GM19351 (cell line): ENCODE data around the gene CEBPZ.
"Not testable (repeated sequence)": the region's sequence is repeated elsewhere in the genome, so short reads cannot be mapped to it uniquely, and the experiment has no call there.

Source experiments
- ATAC-seq: cut with Tn5 transposase; IDR thresholded peaks from one replicate; pipeline ENCODE4 v1.9.1; 2021; ENCODE audit warnings: mild to moderate bottlenecking, moderate library complexity; ENCODE audit not compliant: unreplicated experiment

CEBPZ gene

GRCh38 chr2:37219046-37219445 lies 12.3 kb downstream of the CEBPZ start:
- no peak for ATAC-seq

- no peak for ATAC-seq
Observed at GRCh38 chr2:37215250-37215649, 16.1 kb downstream of the CEBPZ start.

DNA sequence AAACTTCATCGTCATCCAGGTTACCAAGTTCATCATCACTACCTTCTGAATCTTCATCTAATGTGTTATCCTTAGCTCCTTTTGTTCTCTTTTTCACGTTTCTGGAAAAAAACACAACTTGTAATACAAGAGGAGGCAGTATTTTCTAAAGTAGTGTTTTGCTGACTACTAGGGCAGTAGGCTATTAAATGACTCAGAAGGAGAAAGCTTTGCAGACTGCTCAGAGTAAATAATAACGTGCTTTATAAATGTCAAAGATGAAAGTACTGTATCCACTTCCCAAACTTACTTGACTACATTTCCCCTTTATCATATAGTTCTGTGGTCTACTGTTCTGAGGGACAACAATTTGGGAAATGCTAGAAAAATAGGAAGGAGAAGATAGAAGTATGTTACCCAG lies 19.5 kb downstream of the CEBPZ start:
- no peak for ATAC-seq

DNA sequence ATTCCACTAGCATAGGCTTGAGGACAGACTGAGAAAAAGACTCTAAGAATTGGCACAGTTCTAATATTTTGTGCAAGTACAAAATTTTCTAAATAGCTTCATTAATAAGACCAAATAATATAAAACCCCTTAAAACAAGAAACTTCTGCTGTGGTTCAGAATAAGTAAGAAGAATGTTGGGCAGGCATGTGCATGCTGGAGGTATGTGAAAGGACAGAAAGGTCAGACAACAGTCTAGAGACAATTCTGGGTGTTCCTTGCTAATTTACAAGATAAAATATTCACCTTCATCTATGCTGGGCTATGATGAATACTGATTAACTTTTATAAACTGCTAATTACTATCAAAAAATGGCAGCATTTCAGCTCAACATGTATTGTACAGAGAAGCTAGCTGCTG lies 20.2 kb downstream of the CEBPZ start:
- no peak for ATAC-seq

DNA sequence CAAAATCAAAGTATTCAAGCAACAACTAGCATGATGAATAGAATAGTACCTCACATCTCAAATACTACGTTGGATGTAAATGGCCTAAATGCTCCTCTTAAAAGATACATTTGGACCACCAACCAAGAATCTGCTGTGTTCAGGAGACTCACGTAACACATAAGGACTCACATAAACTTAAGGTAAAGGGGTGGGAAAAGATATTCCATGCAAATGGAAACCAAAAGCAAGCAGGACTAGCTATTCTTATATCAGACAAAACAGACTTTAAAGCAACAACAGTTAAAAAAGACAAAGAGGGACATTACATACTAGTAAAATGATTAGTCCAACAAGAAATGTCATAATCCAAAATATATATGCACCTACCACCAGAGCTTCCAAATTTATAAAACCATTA lies 24.6 kb downstream of the CEBPZ start:
- not testable (repeated sequence) for ATAC-seq

DNA sequence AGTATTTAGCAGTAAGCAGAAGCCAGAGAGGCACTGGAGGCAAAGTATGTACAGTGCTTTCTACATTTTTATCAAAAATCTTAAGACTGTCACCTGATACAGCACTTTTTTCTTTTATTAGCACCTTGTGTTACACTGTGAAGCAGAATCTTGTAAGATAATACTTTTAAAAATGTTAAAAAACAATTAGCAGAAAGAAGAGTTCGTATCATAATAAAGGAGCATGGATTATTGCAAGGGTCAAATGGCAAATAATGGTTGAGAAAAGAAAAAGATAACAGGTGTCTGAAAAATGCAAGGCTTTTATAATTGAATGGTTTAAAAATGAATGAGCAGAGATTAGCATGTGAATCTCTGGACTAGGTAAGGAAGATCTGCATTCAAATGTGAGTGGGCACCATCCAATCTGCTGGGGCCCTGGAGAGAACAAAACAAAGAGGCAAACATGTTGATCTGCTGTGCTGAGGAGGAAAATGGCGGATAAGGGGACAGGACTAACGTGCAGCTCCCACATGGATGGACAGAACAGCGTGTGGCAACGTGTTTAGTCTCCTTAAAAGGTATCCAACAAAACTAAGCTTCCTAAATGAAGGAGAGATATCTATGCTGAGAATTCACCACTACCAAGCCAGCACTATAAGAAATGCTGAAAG lies 25.6 kb downstream of the CEBPZ start:
- ATAC-seq, result no peak

GRCh38 chr2:37205071-37205661 lies 26.2 kb downstream of the CEBPZ start:
- ATAC-seq, result not testable (repeated sequence)

GRCh38 chr2:37203708-37204107 lies 27.7 kb downstream of the CEBPZ start:
- ATAC-seq, result no peak

DNA sequence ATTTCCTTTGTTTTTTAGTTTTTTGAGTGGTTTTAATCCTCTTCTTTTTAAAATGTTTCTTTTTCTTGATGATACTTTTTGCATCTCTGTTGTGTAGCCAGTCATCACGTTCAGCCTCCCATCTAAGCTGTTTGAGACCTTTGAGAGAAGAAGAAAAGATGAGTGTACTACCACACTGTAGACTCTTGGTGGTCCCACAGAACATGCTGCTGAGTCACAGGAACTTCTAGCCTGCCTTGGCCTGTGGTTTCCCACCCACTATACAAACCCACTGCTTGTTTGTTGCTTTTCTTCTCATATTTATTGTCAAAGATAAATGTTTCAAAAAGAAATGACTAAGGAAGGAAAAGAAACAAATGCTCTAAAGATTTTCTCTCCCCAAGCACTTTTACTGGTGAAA lies 29.6 kb downstream of the CEBPZ start:
- no peak for ATAC-seq

- ATAC-seq, result no peak
Observed at GRCh38 chr2:37201208-37201607, 30.2 kb downstream of the CEBPZ start.

DNA sequence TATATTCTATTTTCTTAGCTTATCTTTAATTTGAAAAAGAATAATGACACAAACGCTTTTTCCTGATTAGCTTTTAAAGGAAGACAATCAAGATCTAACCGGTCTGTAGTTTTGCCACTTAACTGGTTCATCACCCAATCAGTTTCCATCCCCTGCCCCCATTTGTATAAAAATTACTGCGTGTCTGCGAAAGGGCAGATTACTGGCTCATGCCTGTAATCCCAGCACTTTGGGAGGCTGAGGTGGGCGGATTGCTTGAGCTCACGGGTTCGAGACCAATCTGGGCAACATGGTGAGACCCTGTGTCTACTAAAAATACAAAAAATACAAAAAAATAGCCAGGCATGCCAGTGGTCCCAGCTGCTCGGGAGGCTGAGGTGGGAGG lies 32.7 kb downstream of the CEBPZ start:
- ATAC-seq, result no peak

DNA sequence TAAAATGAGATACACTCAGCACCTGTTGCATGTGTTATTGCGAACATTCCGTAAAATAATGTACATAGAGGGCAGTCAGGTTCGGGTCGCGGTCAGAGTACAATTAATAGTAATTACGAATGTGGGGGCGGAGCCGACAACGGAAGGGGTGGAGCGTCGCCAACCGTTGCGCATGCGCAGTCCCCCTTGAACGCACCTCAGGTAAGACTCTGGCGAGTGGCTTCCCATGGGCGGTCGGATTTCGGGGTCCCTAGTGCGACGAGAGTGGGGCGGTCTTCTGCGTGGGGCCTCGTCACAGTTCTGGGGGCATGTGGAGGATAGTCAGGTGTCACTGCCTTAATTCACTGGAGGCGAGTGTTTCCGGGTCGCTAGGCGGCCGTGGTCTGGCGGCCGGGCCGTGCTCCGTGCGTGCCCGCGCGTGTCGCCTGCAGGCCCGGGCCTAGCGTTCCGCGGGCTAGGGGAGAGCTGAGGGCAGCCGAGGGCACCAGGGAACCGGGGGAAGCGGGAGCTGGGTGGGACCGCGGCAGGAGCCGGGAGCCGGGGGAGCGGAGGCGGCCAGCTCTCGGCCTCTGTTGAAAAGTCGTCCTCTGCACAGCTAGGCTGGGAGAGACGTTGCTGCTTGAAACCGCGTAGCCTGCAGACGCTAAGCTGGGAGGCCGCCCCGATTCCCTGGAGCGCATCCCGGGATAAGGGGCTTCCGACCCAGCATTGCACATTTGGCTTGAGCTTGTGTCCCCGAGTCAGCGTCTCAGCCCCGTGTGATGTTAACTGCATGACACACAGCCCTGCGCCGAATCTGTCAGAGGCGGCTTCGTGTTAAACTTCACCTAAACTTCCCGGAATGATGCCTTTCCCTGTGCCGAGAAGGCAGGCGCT lies 34.8 kb downstream of the CEBPZ start, which contains the start of gene CEBPZOS:
Gene CEBPZOS, plus strand, starts transcription at position 177 of the 876 bp plus-strand sequence. CDS start 3,209 bp downstream, outside the sequence.
- peak; percentile 68 for ATAC-seq

DNA sequence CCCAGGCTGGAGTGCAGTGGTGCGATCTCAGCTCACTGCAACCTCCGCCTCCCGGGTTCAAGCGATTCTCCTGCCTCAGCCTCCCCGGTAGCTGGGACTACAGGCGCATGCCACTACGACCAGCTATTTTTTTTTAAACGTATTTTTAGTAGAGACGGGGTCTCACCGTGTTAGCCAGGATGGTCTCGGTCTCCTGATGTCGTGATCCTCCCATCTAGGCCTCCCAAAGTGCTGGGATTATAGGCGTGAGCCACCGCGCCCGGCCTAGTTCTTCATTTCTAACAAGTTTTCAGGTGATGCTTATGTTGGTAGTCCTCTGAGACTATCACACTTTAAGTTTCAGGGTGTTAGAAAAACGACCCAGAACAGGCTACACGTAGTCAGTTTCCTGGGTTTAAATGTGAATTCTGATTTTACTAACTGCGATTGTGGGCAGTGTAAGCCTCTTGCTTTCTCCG lies 35.5 kb downstream of the CEBPZ start:
- not testable (repeated sequence) for ATAC-seq

- ATAC-seq, result no peak
Observed at GRCh38 chr2:37192551-37192950, 38.8 kb downstream of the CEBPZ start.

- no peak for ATAC-seq
Observed at GRCh38 chr2:37191747-37192146, 39.6 kb downstream of the CEBPZ start.

DNA sequence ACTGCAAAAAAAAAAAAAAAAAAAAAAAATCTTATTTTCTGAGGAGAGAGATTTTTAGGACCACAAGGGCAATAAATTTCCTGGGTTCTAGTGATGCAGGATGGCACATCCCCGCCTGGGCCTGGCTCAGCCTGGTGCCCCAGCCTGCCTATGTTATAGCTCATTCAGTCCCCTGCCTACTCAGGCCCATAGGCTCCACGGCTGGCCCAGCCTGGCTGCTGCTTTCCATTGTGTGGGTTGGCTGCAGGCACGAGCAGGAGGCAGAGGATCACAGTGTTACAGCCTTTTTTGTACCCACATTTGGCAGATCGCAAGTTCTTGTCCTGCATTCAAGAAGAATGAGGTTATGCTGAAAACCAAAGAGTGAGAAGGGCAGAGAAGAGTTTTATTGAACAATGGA lies 40.1 kb downstream of the CEBPZ start:
- ATAC-seq, result no peak

DNA sequence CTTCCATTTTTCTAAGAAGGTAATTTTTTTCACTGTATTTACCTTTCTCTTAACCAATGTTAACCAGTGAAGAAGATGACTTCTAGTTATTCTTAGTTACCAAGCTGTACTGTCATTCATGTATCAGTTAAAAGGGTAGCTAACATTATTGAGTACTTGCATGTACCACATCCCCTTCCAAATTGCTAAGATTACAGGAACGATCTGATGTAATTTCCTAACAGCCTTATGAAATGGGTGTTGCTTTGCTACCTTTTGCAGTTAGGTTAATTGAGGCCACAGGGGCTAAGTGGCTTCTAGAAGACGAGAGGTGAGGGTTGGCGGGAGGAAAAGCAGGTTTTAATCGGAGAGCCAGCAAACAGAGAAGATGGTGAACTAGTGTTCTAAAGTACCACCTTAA lies 41.1 kb downstream of the CEBPZ start:
- ATAC-seq, result no peak

GRCh38 chr2:37189452-37190153 lies 41.8 kb downstream of the CEBPZ start:
- no peak for ATAC-seq

DNA sequence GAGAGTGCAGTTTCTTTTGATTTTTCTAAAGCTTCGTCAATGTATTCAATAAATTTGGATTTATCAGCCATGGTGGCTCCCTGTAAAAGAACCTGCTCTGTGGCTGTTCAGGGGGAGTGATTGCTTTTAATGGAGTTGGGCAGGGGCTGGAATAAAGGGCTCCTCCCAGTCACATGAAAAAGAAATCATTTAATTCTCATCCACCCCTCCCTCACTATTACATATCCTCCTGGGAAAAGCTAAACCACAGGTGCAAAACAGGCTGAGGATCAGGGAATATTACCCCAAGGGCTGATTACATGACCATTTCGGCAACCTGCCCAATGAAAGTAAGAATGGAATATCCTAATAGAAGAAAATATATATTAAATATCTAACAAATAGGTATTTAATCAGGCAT lies 42.8 kb downstream of the CEBPZ start, which contains the start of gene SULT6B1:
Gene SULT6B1, minus strand, starts transcription at position 101 of the 400 bp plus-strand sequence. Its CDS starts 30 bp downstream, at position 71.
- no peak for ATAC-seq

- ATAC-seq, result no peak
Observed at GRCh38 chr2:37181726-37182684, 49.4 kb downstream of the CEBPZ start.
